ENCODE data around the gene TERT. TPM values are rescaled to one million over a fixed set of nuclear protein-coding genes. Genes with fewer than 3 reads are reported as not detected.

TERT gene
- total and polyA plus RNA-seq, 2 of the 4 experiments (the other 2 are of a cell fraction): not detected

GRCh38 chr5:1342268-1342667 lies 47.4 kb upstream of the TERT start:
- intact Hi-C loops (cut with micrococcal nuclease): no loop called here
- H2AFZ ChIP-seq (replicated peaks; ENCODE audit: low read length, poor library complexity): no peak overlapping the region
- no peak overlapping the region for H4K91ac ChIP-seq (ENCODE audit: insufficient read depth, low read depth, low read length)
- H3K9me1 ChIP-seq (ENCODE audit: insufficient read depth, low read length): no peaks in the 10 kb centered on the region
- no peak overlapping the region for H2BK5ac ChIP-seq (ENCODE audit: low read depth, low read length, poor library complexity, severe bottlenecking)
- POLR2A ChIA-PET (ENCODE audit: unreplicated experiment): no interaction called here
- no peak overlapping the region for H3K23ac ChIP-seq (ENCODE audit: low read depth, low read length)
- no peak overlapping the region for H2AK9ac ChIP-seq (replicated peaks; ENCODE audit: low read depth, low read length, poor library complexity)
- BruUV-seq (replicated peaks): no TSS peak
- in situ Hi-C loops (cut with MboI; ENCODE audit: low sequenced_read_pairs): no loop called here
- H3K14ac ChIP-seq (replicated peaks; ENCODE audit: low read depth, low read length): no peak overlapping the region
- peaks cover 38% of the 10 kb centered on the region for H3K36me3 ChIP-seq (ENCODE audit: control insufficient read depth, insufficient read depth, low read length)
- H3K56ac ChIP-seq (ENCODE audit: extremely low read depth, insufficient read depth, low read length): no peak overlapping the region
- no peak overlapping the region for H4K5ac ChIP-seq (ENCODE audit: low read depth, low read length)
- no peaks in the 10 kb centered on the region for H3K27me3 ChIP-seq (ENCODE audit: control insufficient read depth, insufficient read depth, low read length)
- no peak overlapping the region for H2BK20ac ChIP-seq (ENCODE audit: low read depth, low read length)
- no peak for TF ChIP-seq ELK1 (IDR thresholded peaks at IDR 0.05; ENCODE audit: borderline replicate concordance, low read depth, low read length)
- no peaks in the 10 kb centered on the region for H4K20me1 ChIP-seq (ENCODE audit: insufficient read depth, low read length)
- H3K4me1 ChIP-seq (ENCODE audit: control insufficient read depth, insufficient read depth, low read length): peaks cover 8% of the 10 kb centered on the region; the same call in 1 of the 2 replicates
- H4K8ac ChIP-seq (ENCODE audit: low read depth in 2 of 2, low read length in 2 of 2): no peak overlapping the region
- no peaks in the 10 kb centered on the region for H3K9me3 ChIP-seq (ENCODE audit: control insufficient read depth, insufficient read depth, low read length)
- no peak overlapping the region for H3K18ac ChIP-seq (ENCODE audit: low read depth, low read length)
- dilution Hi-C loops (cut with HindIII; ENCODE audit: low sequenced_read_pairs, unreplicated experiment): no loop called here
- H3K4me2 ChIP-seq (ENCODE audit: low read depth, low read length): no peak overlapping the region
- WGBS, 2 experiments (ENCODE audit: extremely low coverage in 2 of 2, insufficient read length in 1 of 2): 60% methylated on average over 1 of the region's 12 CpGs; no CpG with 5 or more reads in 1 of the 2 experiments
- H2BK15ac ChIP-seq (ENCODE audit: low read depth, low read length): no peak overlapping the region
- no peak overlapping the region for H3K4me3 ChIP-seq (ENCODE audit: insufficient read depth, low read depth, low read length)
- no peak for DNase-seq
- CTCF ChIA-PET: no interaction called here
- H3K9ac ChIP-seq (ENCODE audit: low read depth, low read length): no peak overlapping the region
- H3K79me1 ChIP-seq (ENCODE audit: low read depth in 1 of 2, low read length in 2 of 2): peaks cover 13 to 29% of the 10 kb centered on the region in 2 experiments
- H3K4ac ChIP-seq (ENCODE audit: low read depth, low read length): no peak overlapping the region
- ATAC-seq (ENCODE audit: low read depth): no peak
- H2BK120ac ChIP-seq (ENCODE audit: low read depth, low read length): no peak overlapping the region
- H3K27ac ChIP-seq (ENCODE audit: insufficient read depth, low read length): no peak overlapping the region
- no peak overlapping the region for H2AK5ac ChIP-seq (ENCODE audit: low read depth, low read length)
